HepG2 (cell line): Measurements from ENCODE around the gene PLPP7.

Experiments used
- POLR2A ChIP-seq, 2 experiments: IDR thresholded peaks; 2 replicates each; pipeline ENCODE4 v1.6.1; 2011; ENCODE audit warnings: low read depth in 2 of 2, low read length in 2 of 2, mild to moderate bottlenecking in 1 of 2, moderate library complexity in 1 of 2; ENCODE audit not compliant: insufficient read depth in 1 of 2
- ZNF280D ChIP-seq: sonication (generic); formaldehyde crosslinking; IDR thresholded peaks from 2 replicates; pipeline ENCODE4 v1.5.1; 2020; ENCODE audit warnings: mild to moderate bottlenecking, missing genetic modification reagents

GRCh38 chr9:131308906-131309529, 19.5 kb downstream of the PLPP7 start:
- TF ChIP-seq ZNF280D (CRISPR knock-in tag): no peak
- TF ChIP-seq POLR2A (IDR thresholded peaks at IDR 0.05; ENCODE audit: insufficient read depth in 1 of 2, low read depth in 2 of 2, low read length in 2 of 2): no peak
